ACC112 (cell line): Measurements from ENCODE around the gene ODF2.

ENCODE experiments used
- H2AFZ ChIP-seq: fragments of 200-600 bp; sonication (generic); one replicate; pipeline ENCODE4 v1.6.0; 2017; ENCODE audit warnings: antibody characterized with exemption, low read length; ENCODE audit not compliant: unreplicated experiment
- H3K27ac ChIP-seq: fragments of 200-600 bp; sonication (generic); 2 replicates; pipeline ENCODE4 v1.5.1; 2014; ENCODE audit warnings: low read depth, mild to moderate bottlenecking, antibody characterized with exemption, low read length, moderate library complexity
- H3K27me3 ChIP-seq: fragments of 200-600 bp; sonication (generic); 2 replicates; pipeline ENCODE4 v1.6.1; 2014; ENCODE audit warnings: mild to moderate bottlenecking, antibody characterized with exemption, low read length, moderate library complexity, mixed read lengths; ENCODE audit not compliant: insufficient read depth
- H3K36me3 ChIP-seq: fragments of 200-600 bp; sonication (generic); 2 replicates; pipeline ENCODE4 v1.6.1; 2016; ENCODE audit warnings: mild to moderate bottlenecking, antibody characterized with exemption, low read length, moderate library complexity, mixed read lengths; ENCODE audit not compliant: insufficient read depth
- H3K4me1 ChIP-seq: fragments of 200-600 bp; sonication (generic); one replicate; pipeline ENCODE4 v1.6.1; 2016; ENCODE audit warnings: low read length, mixed read lengths; ENCODE audit not compliant: insufficient read depth, unreplicated experiment, control insufficient read depth
- H3K4me3 ChIP-seq: fragments of 200-600 bp; sonication (generic); 2 replicates; pipeline ENCODE4 v1.5.1; 2014; ENCODE audit warnings: mild to moderate bottlenecking, low read depth, low read length
- H3K79me2 ChIP-seq: fragments of 200-600 bp; sonication (generic); one replicate; pipeline ENCODE4 v1.6.0; 2016; ENCODE audit warnings: low read length; ENCODE audit not compliant: control insufficient read depth, unreplicated experiment, insufficient read depth

ODF2 gene

GRCh38 chr9:128526720-128527119 is 70.9 kb downstream of the ODF2 start:
- Histone ChIP-seq H3K36me3 (peaks cover 12% of the 10 kb centered on the region), H3K4me1 (peaks cover 13% of the 10 kb centered on the region), H3K79me2 (no peaks in the 10 kb centered on the region), H3K27me3 (no peaks in the 10 kb centered on the region), H3K27ac (no peak overlapping the region), H3K4me3 (no peak overlapping the region), H2AFZ (no peak overlapping the region)

- Histone ChIP-seq H3K27me3 (no peaks in the 10 kb centered on the region), H3K4me1 (peaks cover 5% of the 10 kb centered on the region), H3K79me2 (no peaks in the 10 kb centered on the region), H3K27ac (peak overlapping the region; percentile 28; the same call in 1 of the 2 replicates), H3K4me3 (no peak overlapping the region), H3K36me3 (peaks cover 12% of the 10 kb centered on the region), H2AFZ (no peak overlapping the region)
Observed at GRCh38 chr9:128528445-128529160, 72.8 kb downstream of the ODF2 start.

DNA sequence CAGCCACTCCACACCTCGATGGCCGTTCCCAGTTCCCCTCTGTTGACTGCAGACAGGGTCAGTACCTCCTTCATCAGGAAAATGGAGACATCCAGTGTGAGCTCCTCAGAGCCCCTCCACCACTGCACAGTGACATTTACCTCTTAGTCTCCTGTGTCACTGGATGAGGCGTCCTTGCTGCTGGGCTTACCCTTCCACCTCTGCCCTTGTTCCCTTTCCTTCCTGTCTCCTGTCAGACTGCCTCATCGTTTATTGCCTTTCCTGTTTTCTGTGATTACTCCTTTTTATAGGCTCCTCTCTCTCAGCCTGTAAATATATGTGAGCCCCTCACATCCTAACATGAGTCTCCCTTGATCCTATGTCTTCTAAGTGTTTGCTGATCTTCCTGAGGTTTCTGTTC is 73.4 kb downstream of the ODF2 start:
- Histone ChIP-seq H3K4me3 (no peak overlapping the region), H3K36me3 (peaks cover 12% of the 10 kb centered on the region), H3K27ac (peak overlapping the region; percentile 28; the same call in 1 of the 2 replicates), H3K79me2 (no peaks in the 10 kb centered on the region), H2AFZ (no peak overlapping the region), H3K27me3 (no peaks in the 10 kb centered on the region), H3K4me1 (peaks cover 5% of the 10 kb centered on the region)

DNA sequence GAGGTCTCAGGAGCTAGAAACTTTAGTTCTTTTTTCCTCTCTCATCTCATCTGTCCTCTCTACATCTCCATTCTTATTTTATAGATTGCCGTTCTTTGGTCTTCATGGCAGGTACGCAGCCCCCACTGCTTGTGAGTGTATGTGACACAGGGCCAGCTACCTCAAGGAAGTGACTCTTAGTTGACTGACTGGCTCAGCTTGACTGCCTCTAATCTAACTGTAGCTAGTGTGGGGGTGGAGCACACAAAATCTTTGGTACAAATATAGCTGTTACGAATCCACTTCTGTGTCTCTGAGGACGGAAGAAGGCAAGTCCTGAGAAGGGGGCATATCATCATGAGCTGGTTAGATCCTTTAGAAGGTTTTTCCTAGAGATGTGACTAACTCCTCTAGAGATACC is 76.8 kb downstream of the ODF2 start:
- peaks cover 5% of the 10 kb centered on the region; the same call in 1 of the 2 replicates for H3K36me3 ChIP-seq
- H3K79me2 ChIP-seq: no peaks in the 10 kb centered on the region
- no peaks in the 10 kb centered on the region for H3K27me3 ChIP-seq
- no peak overlapping the region for H2AFZ ChIP-seq
- H3K27ac ChIP-seq: no peak overlapping the region
- H3K4me1 ChIP-seq: peaks cover 5% of the 10 kb centered on the region
- H3K4me3 ChIP-seq: no peak overlapping the region

DNA sequence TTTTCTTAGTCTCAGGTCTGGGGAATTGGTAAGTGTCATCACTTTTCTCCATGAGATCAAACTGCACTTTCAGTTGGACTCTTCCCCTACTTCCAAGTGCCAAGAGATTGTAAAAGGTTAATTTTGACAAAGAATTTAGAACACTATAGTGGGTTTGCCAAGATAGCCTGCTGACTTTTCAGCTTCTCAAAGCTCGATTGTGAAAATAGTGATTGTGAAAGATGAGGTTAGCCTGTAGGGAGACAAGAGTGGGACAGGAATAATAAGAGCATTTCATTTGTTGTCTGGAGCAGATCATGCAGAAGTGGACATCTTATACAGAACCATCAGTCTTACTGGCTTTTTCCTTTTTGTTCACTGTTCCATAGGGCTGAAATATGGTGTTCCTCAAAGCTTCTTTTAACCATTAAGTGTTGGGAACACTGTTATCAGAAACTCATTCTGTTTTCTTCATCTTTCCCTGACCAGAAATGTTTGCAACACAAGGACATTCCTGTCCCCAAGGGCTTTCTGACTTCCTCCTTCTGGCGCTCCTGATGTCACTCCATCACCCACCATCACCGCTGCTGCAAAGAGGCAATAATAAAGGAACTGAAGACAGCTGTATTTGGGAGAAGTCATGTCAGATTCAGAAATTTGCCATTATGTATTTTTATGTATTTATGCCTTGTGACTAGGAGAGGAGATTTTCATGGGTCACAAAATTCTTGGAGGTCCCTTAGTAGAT is 85.0 kb downstream of the ODF2 start:
- Histone ChIP-seq H2AFZ (no peak overlapping the region), H3K79me2 (no peaks in the 10 kb centered on the region), H3K4me3 (no peak overlapping the region), H3K36me3 (peaks cover 20% of the 10 kb centered on the region), H3K27ac (no peak overlapping the region), H3K27me3 (no peaks in the 10 kb centered on the region), H3K4me1 (no peaks in the 10 kb centered on the region)

DNA sequence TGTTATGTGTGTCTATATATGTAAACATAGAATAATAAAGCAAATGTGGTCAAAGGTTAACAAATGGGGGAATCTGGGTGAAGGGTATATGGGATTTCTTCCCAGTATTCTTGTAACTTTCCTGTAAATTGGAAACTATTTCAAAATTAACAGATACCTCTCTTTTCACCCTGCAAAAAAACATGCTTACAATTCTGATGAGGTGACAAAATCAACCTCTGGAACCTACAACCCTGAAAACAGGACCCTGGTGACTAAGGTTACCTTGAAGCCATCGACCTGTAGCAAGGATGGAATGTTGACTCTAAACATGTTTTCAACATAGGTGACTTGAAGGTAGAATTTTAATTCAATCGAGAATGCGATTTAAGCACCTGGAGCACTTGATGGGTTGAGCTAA is 90.7 kb downstream of the ODF2 start:
- no peaks in the 10 kb centered on the region for H3K79me2 ChIP-seq
- no peaks in the 10 kb centered on the region for H3K27me3 ChIP-seq
- no peak overlapping the region for H2AFZ ChIP-seq
- H3K4me3 ChIP-seq: no peak overlapping the region
- H3K36me3 ChIP-seq: peaks cover 8% of the 10 kb centered on the region; the same call in 1 of the 2 replicates
- peaks cover 21% of the 10 kb centered on the region for H3K4me1 ChIP-seq
- H3K27ac ChIP-seq: no peak overlapping the region

- Histone ChIP-seq H3K27ac (no peak overlapping the region), H3K4me1 (peaks cover 24% of the 10 kb centered on the region), H3K27me3 (no peaks in the 10 kb centered on the region), H3K79me2 (peaks cover 14% of the 10 kb centered on the region), H2AFZ (no peak overlapping the region), H3K4me3 (no peak overlapping the region), H3K36me3 (no peaks in the 10 kb centered on the region)
Observed at GRCh38 chr9:128548876-128549275, 93.1 kb downstream of the ODF2 start.

DNA sequence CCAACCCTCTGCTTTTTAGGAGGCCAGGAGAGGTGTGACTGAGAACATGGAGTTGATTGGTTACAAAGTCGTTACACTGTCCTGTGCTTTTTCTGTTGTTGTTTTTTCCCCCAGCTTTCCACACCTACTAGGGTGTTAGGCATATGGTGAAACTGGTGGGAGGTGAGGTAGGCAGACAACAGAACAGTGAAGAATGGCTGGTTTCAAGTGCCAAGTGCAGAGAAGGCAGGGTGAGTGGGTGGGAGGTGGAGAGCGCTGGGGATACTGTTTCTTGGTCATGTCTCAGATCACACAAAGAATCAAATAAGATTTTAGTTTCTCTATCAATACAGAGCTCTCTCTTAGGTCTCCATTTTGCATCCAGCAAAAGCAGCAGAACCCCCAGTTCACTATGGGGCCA is 94.4 kb downstream of the ODF2 start:
- no peaks in the 10 kb centered on the region for H3K36me3 ChIP-seq
- peak overlapping the region; percentile 75; the same call in 1 of the 2 replicates for H3K4me3 ChIP-seq
- H2AFZ ChIP-seq: peak overlapping the region; percentile 64
- peak overlapping the region; percentile 78 for H3K27ac ChIP-seq
- peaks cover 28% of the 10 kb centered on the region for H3K79me2 ChIP-seq
- H3K27me3 ChIP-seq: no peaks in the 10 kb centered on the region
- peaks cover 34% of the 10 kb centered on the region for H3K4me1 ChIP-seq
